ENCODE measurements around the gene CDIPT. TPM values are rescaled to one million over a fixed set of nuclear protein-coding genes. Genes with fewer than 3 reads are reported as not detected.
"Not testable (repeated sequence)": the region's sequence is repeated elsewhere in the genome, so short reads cannot be mapped to it uniquely, and the experiment has no call there.

The CDIPT gene
- polyA plus RNA-seq (2011; rRNA removed) = 89.9 and 112 TPM in 2 replicates
- 41.5 and 53.3 TPM in 2 replicates for polyA minus RNA-seq (2011; rRNA and poly(A)+ RNA removed)

GRCh38 chr16:29862884-29863668, at the start of gene CDIPT:
TSS of gene CDIPT (minus strand) at chr16:29863226. CDS start at chr16:29862857, 369 bp downstream.
- H3K27me3 ChIP-seq (ENCODE audit: control insufficient read depth, insufficient read depth, low read length) = no peaks in the 10 kb centered on the region
- H3K9me3 ChIP-seq (ENCODE audit: control insufficient read depth, insufficient read depth, low read length) = no peaks in the 10 kb centered on the region; the same call in 1 of the 2 replicates
- ChIA-PET POLR2A (interaction anchor here (1.1 to 1.2 kb wide), 2 partner anchors 37 to 110 kb away, joined by 3 to 5 read pairs; partner anchors contain the start of gene TAOK2), CTCF (interaction anchor here (0.5 to 1.6 kb wide), 3 partner anchors 12 to 132 kb away, joined by 3 read pairs; partner anchors contain the start of gene HIRIP3)
- TF ChIP-seq CTCF (IDR thresholded peaks at IDR 0.05; ENCODE audit: low read depth, low read length) = peak; percentile 59
- peak; percentile 93 for DNase-seq (ENCODE audit: low read depth, low spot score)
- H3K27ac ChIP-seq (ENCODE audit: low read depth, low read length) = peak within 1 kb of the TSS; percentile 92
- peak within 1 kb of the TSS; percentile 93 for H3K4me3 ChIP-seq (ENCODE audit: low read depth, low read length)

GRCh38 chr16:29912087-29912486, 49.1 kb upstream of the CDIPT start:
- no peaks in the 10 kb centered on the region; the same call in 1 of the 2 replicates for H3K9me3 ChIP-seq (ENCODE audit: control insufficient read depth, insufficient read depth, low read length)
- ChIA-PET CTCF (no interaction called here), POLR2A (interaction anchor here (0.5 to 1.2 kb wide), 2 partner anchors 15 to 267 kb away, joined by 3 to 4 read pairs; partner anchors contain the start of gene KCTD13)
- H3K27me3 ChIP-seq (ENCODE audit: control insufficient read depth, insufficient read depth, low read length) = no peaks in the 10 kb centered on the region
- no peak overlapping the region for H3K27ac ChIP-seq (ENCODE audit: low read depth, low read length)
- no peak for TF ChIP-seq CTCF (IDR thresholded peaks at IDR 0.05; ENCODE audit: low read depth, low read length)
- no peak overlapping the region for H3K4me3 ChIP-seq (ENCODE audit: low read depth, low read length)
- DNase-seq (ENCODE audit: low read depth, low spot score) = no peak

- CTCF ChIA-PET = interaction anchor here (1.0 kb wide), 1 partner anchor 12 kb away, joined by 4 read pairs; no protein-coding TSS in a partner anchor
- Histone ChIP-seq H3K9me3 (ENCODE audit: control insufficient read depth, insufficient read depth, low read length) (no peaks in the 10 kb centered on the region; the same call in 1 of the 2 replicates), H3K27ac (ENCODE audit: low read depth, low read length) (no peak overlapping the region), H3K4me3 (ENCODE audit: low read depth, low read length) (no peak overlapping the region), H3K27me3 (ENCODE audit: control insufficient read depth, insufficient read depth, low read length) (no peaks in the 10 kb centered on the region)
- DNase-seq (ENCODE audit: low read depth, low spot score) = no peak
- POLR2A ChIA-PET = interaction anchor here (0.5 to 1.2 kb wide), 3 partner anchors 15 to 267 kb away, joined by 3 to 5 read pairs (median 4); partner anchors contain the start of gene KCTD13
- no peak for TF ChIP-seq CTCF (IDR thresholded peaks at IDR 0.05; ENCODE audit: low read depth, low read length)
Measured at GRCh38 chr16:29911676-29912010, 48.6 kb upstream of the CDIPT start.

- H3K27ac ChIP-seq (ENCODE audit: low read depth, low read length) = no peak overlapping the region
- H3K27me3 ChIP-seq (ENCODE audit: control insufficient read depth, insufficient read depth, low read length) = no peaks in the 10 kb centered on the region
- TF ChIP-seq CTCF (IDR thresholded peaks at IDR 0.05; ENCODE audit: low read depth, low read length) = no peak
- no peaks in the 10 kb centered on the region; the same call in 1 of the 2 replicates for H3K9me3 ChIP-seq (ENCODE audit: control insufficient read depth, insufficient read depth, low read length)
- ChIA-PET CTCF (interaction anchor here (1.0 kb wide), 1 partner anchor 12 kb away, joined by 4 read pairs; no protein-coding TSS in a partner anchor), POLR2A (interaction anchor here (0.5 to 1.2 kb wide), 3 partner anchors 16 to 44 kb away, joined by 4 to 5 read pairs (median 4); partner anchors contain the start of gene KCTD13)
- no peak for DNase-seq (ENCODE audit: low read depth, low spot score)
- H3K4me3 ChIP-seq (ENCODE audit: low read depth, low read length) = no peak overlapping the region
Measured at GRCh38 chr16:29910819-29911675, 48.0 kb upstream of the CDIPT start.

GRCh38 chr16:29909851-29910250, 46.8 kb upstream of the CDIPT start:
- ChIA-PET POLR2A (interaction anchor here (0.7 kb wide), 1 partner anchor 97 kb away, joined by 7 read pairs; no protein-coding TSS in a partner anchor), CTCF (interaction anchor here (0.6 kb wide), 1 partner anchor 9 kb away, joined by 3 read pairs; no protein-coding TSS in a partner anchor)
- DNase-seq (ENCODE audit: low read depth, low spot score); H3K4me3 ChIP-seq (ENCODE audit: low read depth, low read length); H3K27ac ChIP-seq (ENCODE audit: low read depth, low read length); H3K9me3 ChIP-seq (ENCODE audit: control insufficient read depth, insufficient read depth, low read length); H3K27me3 ChIP-seq (ENCODE audit: control insufficient read depth, insufficient read depth, low read length): not testable (repeated sequence)

All from AG04450 (cell line).